Activated CD8-positive, alpha-beta memory T cell treated with anti-CD3 and anti-CD28 coated beads, Interleukin-2, amount 50 U/mL, for 48 hours (primary cell): ENCODE results near the gene ANKS3.
"Not testable (repeated sequence)": the region's sequence is repeated elsewhere in the genome, so short reads cannot be mapped to it uniquely, and the experiment has no call there.

ENCODE experiments used
- DNase-seq: peaks from one replicate; pipeline ENCODE4 v3.0.0-alpha.2; 2020

Gene ANKS3

GRCh38 chr16:4752351-4753100 lies 18.5 kb upstream of the ANKS3 start:
- no peak for DNase-seq

- DNase-seq, result no peak
These were observed 16.8 kb upstream of the ANKS3 start for GRCh38 chr16:4750896-4751295.

GRCh38 chr16:4749700-4750257 lies 15.7 kb upstream of the ANKS3 start:
- DNase-seq, result no peak

GRCh38 chr16:4748682-4749411 lies 14.8 kb upstream of the ANKS3 start:
- no peak for DNase-seq

- DNase-seq, result no peak
These were observed 14.0 kb upstream of the ANKS3 start for GRCh38 chr16:4747906-4748681.

GRCh38 chr16:4746991-4747574 lies 13.0 kb upstream of the ANKS3 start:
- DNase-seq, result no peak

- no peak for DNase-seq
These were observed 12.1 kb upstream of the ANKS3 start for GRCh38 chr16:4746215-4746614.

GRCh38 chr16:4745274-4745569 lies 11.2 kb upstream of the ANKS3 start:
- DNase-seq, result no peak

GRCh38 chr16:4744555-4745273 lies 10.6 kb upstream of the ANKS3 start:
- DNase-seq, result no peak

- no peak for DNase-seq
These were observed 9.3 kb upstream of the ANKS3 start for GRCh38 chr16:4743226-4743878.

GRCh38 chr16:4738370-4738769 lies 4.3 kb upstream of the ANKS3 start:
- not testable (repeated sequence) for DNase-seq

GRCh38 chr16:4737545-4737944 lies 3.5 kb upstream of the ANKS3 start:
- no peak for DNase-seq

- DNase-seq, result no peak
These were observed 2.5 kb upstream of the ANKS3 start for GRCh38 chr16:4736546-4736945.

- peak; percentile 95 for DNase-seq
These were observed 862 bp upstream of the ANKS3 start for GRCh38 chr16:4734730-4735535.

GRCh38 chr16:4733747-4734062 lies 366 bp downstream of the ANKS3 start:
- peak; percentile 69 for DNase-seq

- DNase-seq, result no peak
These were observed 794 bp downstream of the ANKS3 start for GRCh38 chr16:4733211-4733742.

GRCh38 chr16:4729876-4730275 lies 4.2 kb downstream of the ANKS3 start:
- no peak for DNase-seq

GRCh38 chr16:4728676-4729075 lies 5.4 kb downstream of the ANKS3 start:
- DNase-seq, result no peak

GRCh38 chr16:4726616-4727015 lies 7.5 kb downstream of the ANKS3 start:
- no peak for DNase-seq

- no peak for DNase-seq
These were observed 9.3 kb downstream of the ANKS3 start for GRCh38 chr16:4724661-4725270.
